ENCODE measurements around the gene BOK.

GRCh38 chr2:241615522-241616052, 57.0 kb downstream of the BOK start:
- TF ChIP-seq CTCF (IDR thresholded peaks at IDR 0.05; ENCODE audit: insufficient read depth, low read depth, low read length) (no peak), EZH2 (IDR thresholded peaks at IDR 0.05; ENCODE audit: insufficient read depth, low read length) (no peak)

Data from astrocyte (in vitro differentiated cells and primary cell).